ENCODE measurements around the gene NDUFAF4. TPM values are rescaled to one million over a fixed set of nuclear protein-coding genes. Genes with fewer than 3 reads are reported as not detected.
A peak's percentile ranks its signal among the peaks of the same experiment; 100 is the strongest.

NDUFAF4 gene
- 10 to 100 TPM; 13.4 to 32.0 TPM for total RNA-seq
- polyA plus RNA-seq, result 10 to 100 TPM; 15.7 to 26.5 TPM
- long read RNA-seq, donor 1, transcript NDUFAF4-201 (3 exons, 2,399 nt), result major isoform, 23 of 28 reads
- long read RNA-seq, donor 1, partial matches to known transcripts, result 1 of 28 reads
- long read RNA-seq, donor 1, other reads (novel, unspliced or antisense), result 4 of 28 reads
- long read RNA-seq, donor 2, partial matches to known transcripts, result 0 of 3 reads
- long read RNA-seq, donor 2, other reads (novel, unspliced or antisense), result 1 of 3 reads

- Histone ChIP-seq H3K36me3 (ENCODE audit: control insufficient read depth in 1 of 2, insufficient read depth in 2 of 2, low read length in 1 of 2) (peaks cover 3 to 4% of the 10 kb centered on the region in 2 donors), H3K4me1 (ENCODE audit: control insufficient read depth in 1 of 2, insufficient read depth in 2 of 2, low read length in 2 of 2) (no peaks in the 10 kb centered on the region), H3K27me3 (ENCODE audit: control insufficient read depth in 1 of 2, insufficient read depth in 2 of 2, low read length in 1 of 2) (no peaks in the 10 kb centered on the region), H3K27ac (ENCODE audit: low read depth in 1 of 2, low read length in 2 of 2) (peak within 1 kb of the TSS; percentile 89 to 90), H3K4me3 (ENCODE audit: low read length in 2 of 2) (peak within 1 kb of the TSS; percentile 80 to 88), H3K9me3 (ENCODE audit: control insufficient read depth, low read length) (no peaks in the 10 kb centered on the region)
- intact Hi-C loops (cut with DNase I), result loop anchor here (2.0 to 5.0 kb wide), 7 partner anchors 27 to 385 kb away; partner anchors contain the start of genes GPR63 (in 1 of the 2), KLHL32 (in 1 of the 2), MMS22L (in 1 of the 2) and UFL1 (in 1 of the 2)
- peak; percentile 97 to 99 for DNase-seq
- peak; percentile 100 for ATAC-seq (ENCODE audit: low FRiP score)
- 0% methylated on average over 55 to 71 of the region's 71 CpGs for whole genome bisulfite sequencing, 2 donors
Measured at GRCh38 chr6:96897396-96898240, at the start of gene NDUFAF4. NDUFAF4 (minus strand) TSS chr6:96897891; CDS start chr6:96897801, 90 bp downstream.

DNA sequence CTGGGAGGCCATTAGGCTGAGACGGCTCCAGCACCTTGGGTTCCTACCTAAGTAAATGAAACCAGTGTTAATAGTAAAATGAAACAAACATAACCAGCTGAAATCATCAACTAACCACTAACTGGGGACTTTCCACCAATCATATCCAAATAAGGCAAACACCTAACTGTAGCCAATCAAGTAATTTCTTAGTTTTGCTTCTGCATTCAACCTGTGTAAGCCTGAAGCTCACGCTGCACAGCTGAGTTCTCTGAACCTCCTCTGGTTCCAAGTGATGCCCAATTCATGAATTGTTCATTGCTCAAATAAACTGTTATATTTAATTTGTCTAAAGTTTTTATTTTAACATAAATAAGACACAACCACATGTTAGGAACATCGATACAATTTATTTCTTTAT lies 49.4 kb upstream of the NDUFAF4 start:
- intact Hi-C loops (cut with DNase I), result no loop called here
- no peak overlapping the region for H3K4me3 ChIP-seq (ENCODE audit: low read length in 2 of 2)
- H3K27me3 ChIP-seq (ENCODE audit: control insufficient read depth in 1 of 2, insufficient read depth in 2 of 2, low read length in 1 of 2), result peaks cover 0 to 1% of the 10 kb centered on the region in 2 donors
- no peak for ATAC-seq (ENCODE audit: low FRiP score)
- no peaks in the 10 kb centered on the region for H3K9me3 ChIP-seq (ENCODE audit: control insufficient read depth, low read length)
- H3K36me3 ChIP-seq (ENCODE audit: control insufficient read depth in 1 of 2, insufficient read depth in 2 of 2, low read length in 1 of 2), result no peaks in the 10 kb centered on the region
- H3K27ac ChIP-seq (ENCODE audit: low read depth in 1 of 2, low read length in 2 of 2), result no peak overlapping the region
- peaks cover 0 to 2% of the 10 kb centered on the region in 2 donors for H3K4me1 ChIP-seq (ENCODE audit: control insufficient read depth in 1 of 2, insufficient read depth in 2 of 2, low read length in 2 of 2)
- WGBS, 2 donors, result 83 to 86% methylated on average over 3 of the region's 3 CpGs
- no peak for DNase-seq

DNA sequence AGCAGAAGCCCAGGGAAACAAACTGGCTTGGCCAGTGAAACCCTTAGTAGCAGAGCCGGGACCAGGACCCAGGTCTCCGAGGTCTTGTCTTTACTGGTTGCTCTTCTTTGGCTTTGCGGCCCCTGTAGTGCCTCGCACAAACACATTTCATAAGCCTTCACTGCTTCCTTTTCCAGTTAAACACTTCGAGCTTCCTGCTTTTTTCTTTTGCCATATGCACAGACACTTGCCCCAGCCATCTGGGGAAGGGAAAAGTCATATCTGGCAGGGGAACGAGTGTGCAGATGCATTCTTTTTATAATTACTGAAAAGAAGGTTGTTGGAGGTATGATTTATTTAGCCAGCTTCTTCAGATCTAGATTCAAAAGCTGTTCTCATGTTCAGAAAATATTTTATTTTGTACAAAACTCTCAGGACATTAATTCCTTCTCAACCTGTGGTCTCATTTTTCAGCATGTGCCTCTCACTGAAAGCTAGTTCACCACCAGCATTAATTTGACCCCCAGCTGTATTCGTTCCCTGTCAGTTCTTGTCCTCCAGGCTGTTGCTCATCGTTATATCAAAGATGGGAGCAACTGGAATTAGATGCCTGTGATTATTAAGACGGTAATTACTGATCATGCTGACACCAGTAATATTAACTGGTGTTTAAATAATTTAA lies 46.0 kb upstream of the NDUFAF4 start:
- no peak for ATAC-seq (ENCODE audit: low FRiP score)
- intact Hi-C loops (cut with DNase I), result no loop called here
- H3K9me3 ChIP-seq (ENCODE audit: control insufficient read depth, low read length), result no peaks in the 10 kb centered on the region
- 74 to 75% methylated on average over 9 of the region's 9 CpGs for WGBS, 2 donors
- H3K4me3 ChIP-seq (ENCODE audit: low read length in 2 of 2), result no peak overlapping the region
- peaks cover 0 to 1% of the 10 kb centered on the region in 2 donors for H3K27me3 ChIP-seq (ENCODE audit: control insufficient read depth in 1 of 2, insufficient read depth in 2 of 2, low read length in 1 of 2)
- no peak for DNase-seq
- peaks cover 2 to 3% of the 10 kb centered on the region in 2 donors for H3K4me1 ChIP-seq (ENCODE audit: control insufficient read depth in 1 of 2, insufficient read depth in 2 of 2, low read length in 2 of 2)
- H3K27ac ChIP-seq (ENCODE audit: low read depth in 1 of 2, low read length in 2 of 2), result no peak overlapping the region
- no peaks in the 10 kb centered on the region for H3K36me3 ChIP-seq (ENCODE audit: control insufficient read depth in 1 of 2, insufficient read depth in 2 of 2, low read length in 1 of 2)

DNA sequence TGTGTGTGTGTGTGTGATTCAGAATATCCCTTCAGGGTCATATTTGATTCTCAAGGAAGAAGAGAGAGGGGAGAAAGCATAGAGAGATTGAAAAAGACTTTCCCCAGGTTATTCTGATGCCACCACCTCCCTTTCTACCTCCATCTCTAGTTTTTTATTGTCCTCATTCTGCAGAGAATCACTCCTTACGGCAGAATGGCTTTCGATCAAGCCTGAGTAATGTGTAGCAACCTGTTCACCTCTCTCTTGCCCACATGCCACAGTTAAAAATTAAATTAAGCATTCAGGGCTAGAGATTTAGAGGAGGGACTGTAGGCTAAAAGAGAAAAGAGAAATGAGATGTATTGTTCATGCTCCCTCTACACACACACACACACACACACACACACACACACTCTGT lies 45.0 kb upstream of the NDUFAF4 start:
- Histone ChIP-seq H3K36me3 (ENCODE audit: control insufficient read depth in 1 of 2, insufficient read depth in 2 of 2, low read length in 1 of 2) (no peaks in the 10 kb centered on the region), H3K9me3 (ENCODE audit: control insufficient read depth, low read length) (no peaks in the 10 kb centered on the region), H3K27ac (ENCODE audit: low read depth in 1 of 2, low read length in 2 of 2) (no peak overlapping the region), H3K4me1 (ENCODE audit: control insufficient read depth in 1 of 2, insufficient read depth in 2 of 2, low read length in 2 of 2) (peaks cover 2 to 4% of the 10 kb centered on the region in 2 donors), H3K27me3 (ENCODE audit: control insufficient read depth in 1 of 2, insufficient read depth in 2 of 2, low read length in 1 of 2) (peaks cover 0 to 1% of the 10 kb centered on the region in 2 donors), H3K4me3 (ENCODE audit: low read length in 2 of 2) (no peak overlapping the region)
- no peak for DNase-seq
- WGBS, 2 donors, result 81 to 85% methylated on average over 2 of the region's 2 CpGs
- intact Hi-C loops (cut with DNase I), result no loop called here
- ATAC-seq (ENCODE audit: low FRiP score), result no peak

- peaks cover 2 to 4% of the 10 kb centered on the region in 2 donors for H3K4me1 ChIP-seq (ENCODE audit: control insufficient read depth in 1 of 2, insufficient read depth in 2 of 2, low read length in 2 of 2)
- no peak for DNase-seq
- H3K4me3 ChIP-seq (ENCODE audit: low read length in 2 of 2), result no peak overlapping the region
- intact Hi-C loops (cut with DNase I), result no loop called here
- H3K36me3 ChIP-seq (ENCODE audit: control insufficient read depth in 1 of 2, insufficient read depth in 2 of 2, low read length in 1 of 2), result no peaks in the 10 kb centered on the region
- H3K9me3 ChIP-seq (ENCODE audit: control insufficient read depth, low read length), result no peaks in the 10 kb centered on the region
- no peaks in the 10 kb centered on the region for H3K27me3 ChIP-seq (ENCODE audit: control insufficient read depth in 1 of 2, insufficient read depth in 2 of 2, low read length in 1 of 2)
- ATAC-seq (ENCODE audit: low FRiP score), result no peak
- no peak overlapping the region for H3K27ac ChIP-seq (ENCODE audit: low read depth in 1 of 2, low read length in 2 of 2)
Measured at GRCh38 chr6:96940322-96940721, 42.6 kb upstream of the NDUFAF4 start.

- ATAC-seq (ENCODE audit: low FRiP score) (no peak), DNase-seq (no peak)
- no peak overlapping the region for H3K27ac ChIP-seq (ENCODE audit: low read depth in 1 of 2, low read length in 2 of 2)
- no peaks in the 10 kb centered on the region for H3K27me3 ChIP-seq (ENCODE audit: control insufficient read depth in 1 of 2, insufficient read depth in 2 of 2, low read length in 1 of 2)
- H3K36me3 ChIP-seq (ENCODE audit: control insufficient read depth in 1 of 2, insufficient read depth in 2 of 2, low read length in 1 of 2), result no peaks in the 10 kb centered on the region
- WGBS, 2 donors, result 55 to 65% methylated on average over 4 of the region's 4 CpGs
- no peaks in the 10 kb centered on the region for H3K9me3 ChIP-seq (ENCODE audit: control insufficient read depth, low read length)
- H3K4me1 ChIP-seq (ENCODE audit: control insufficient read depth in 1 of 2, insufficient read depth in 2 of 2, low read length in 2 of 2), result peaks cover 2 to 4% of the 10 kb centered on the region in 2 donors
- intact Hi-C loops (cut with DNase I), result no loop called here
- no peak overlapping the region for H3K4me3 ChIP-seq (ENCODE audit: low read length in 2 of 2)
Measured at GRCh38 chr6:96939007-96939805, 41.5 kb upstream of the NDUFAF4 start.

DNA sequence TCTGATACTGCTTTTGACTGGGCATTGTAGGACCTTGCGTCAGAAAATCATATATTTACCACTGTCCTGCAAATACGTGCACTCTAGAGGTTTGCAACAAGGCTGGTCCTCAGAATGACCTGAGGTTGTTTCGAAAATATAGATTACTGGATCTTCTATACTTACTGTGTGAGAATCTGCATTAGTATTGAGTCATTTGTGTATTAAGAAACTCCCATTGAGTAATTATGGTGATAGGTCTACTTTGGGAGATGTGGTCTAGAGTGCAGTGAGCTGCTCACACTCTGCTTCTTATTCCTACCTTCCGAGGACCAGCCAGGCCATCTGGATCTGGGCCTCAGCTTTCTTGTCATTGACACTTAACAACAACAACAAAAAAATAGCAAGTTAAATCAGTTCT lies 36.4 kb upstream of the NDUFAF4 start:
- no peaks in the 10 kb centered on the region for H3K9me3 ChIP-seq (ENCODE audit: control insufficient read depth, low read length)
- WGBS, 2 donors, result 81 to 84% methylated on average over 4 of the region's 4 CpGs
- no peak overlapping the region for H3K27ac ChIP-seq (ENCODE audit: low read depth in 1 of 2, low read length in 2 of 2)
- no peak for ATAC-seq (ENCODE audit: low FRiP score)
- intact Hi-C loops (cut with DNase I), result no loop called here
- no peaks in the 10 kb centered on the region for H3K27me3 ChIP-seq (ENCODE audit: control insufficient read depth in 1 of 2, insufficient read depth in 2 of 2, low read length in 1 of 2)
- no peak overlapping the region for H3K4me3 ChIP-seq (ENCODE audit: low read length in 2 of 2)
- no peak for DNase-seq
- H3K4me1 ChIP-seq (ENCODE audit: control insufficient read depth in 1 of 2, insufficient read depth in 2 of 2, low read length in 2 of 2), result peaks cover 0 to 4% of the 10 kb centered on the region in 2 donors
- H3K36me3 ChIP-seq (ENCODE audit: control insufficient read depth in 1 of 2, insufficient read depth in 2 of 2, low read length in 1 of 2), result peaks cover 0 to 2% of the 10 kb centered on the region in 2 donors

DNA sequence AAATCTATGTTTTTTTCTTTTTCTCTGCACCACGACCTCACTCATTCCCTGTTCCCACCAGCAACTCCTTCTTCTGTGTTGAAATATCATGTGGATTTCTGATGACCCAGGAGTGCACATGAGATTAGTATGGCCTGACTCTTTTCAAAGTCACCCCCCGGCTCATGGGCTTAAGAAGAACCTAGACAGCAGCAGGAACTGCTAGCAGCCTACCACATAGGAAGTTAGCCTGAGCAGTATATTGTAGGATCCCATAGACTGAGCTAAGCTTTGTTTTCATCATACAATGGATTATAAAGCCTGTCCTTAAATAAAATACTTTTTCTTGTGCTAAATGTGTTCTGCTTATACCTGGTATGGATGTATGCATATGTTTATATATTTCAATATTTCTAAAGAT lies 33.5 kb upstream of the NDUFAF4 start:
- no peak for DNase-seq
- Histone ChIP-seq H3K4me1 (ENCODE audit: control insufficient read depth in 1 of 2, insufficient read depth in 2 of 2, low read length in 2 of 2) (no peaks in the 10 kb centered on the region), H3K4me3 (ENCODE audit: low read length in 2 of 2) (no peak overlapping the region), H3K36me3 (ENCODE audit: control insufficient read depth in 1 of 2, insufficient read depth in 2 of 2, low read length in 1 of 2) (peaks cover 0 to 2% of the 10 kb centered on the region in 2 donors), H3K27ac (ENCODE audit: low read depth in 1 of 2, low read length in 2 of 2) (no peak overlapping the region), H3K27me3 (ENCODE audit: control insufficient read depth in 1 of 2, insufficient read depth in 2 of 2, low read length in 1 of 2) (no peaks in the 10 kb centered on the region), H3K9me3 (ENCODE audit: control insufficient read depth, low read length) (no peaks in the 10 kb centered on the region)
- 55 to 67% methylated on average over 2 of the region's 2 CpGs for WGBS, 2 donors
- no peak for ATAC-seq (ENCODE audit: low FRiP score)
- intact Hi-C loops (cut with DNase I), result no loop called here
